Mesenchymal stem cell (in vitro differentiated cells and primary cell): Measurements from ENCODE around the gene ATCAY.
"Not testable (repeated sequence)": the region's sequence is repeated elsewhere in the genome, so short reads cannot be mapped to it uniquely, and the experiment has no call there.

Source experiments
- DNase-seq: peaks from one replicate; pipeline ENCODE4 v3.0.0-alpha.2; 2013
- H2AFZ ChIP-seq: one replicate; pipeline ENCODE4 v1.6.1; 2013; ENCODE audit warnings: low read depth, mild to moderate bottlenecking, control low read depth, inconsistent platforms, low read length, moderate library complexity
- H2AK5ac ChIP-seq: 2 replicates; pipeline ENCODE4 v1.6.1; 2013; ENCODE audit warnings: low read length, moderate library complexity, mild to moderate bottlenecking, inconsistent platforms; ENCODE audit not compliant: severe bottlenecking
- H2BK120ac ChIP-seq: one replicate; pipeline ENCODE4 v1.6.1; 2013; ENCODE audit warnings: low read depth, mild to moderate bottlenecking, inconsistent platforms, low read length, moderate library complexity
- H2BK12ac ChIP-seq, 2 experiments: one replicate each; pipeline ENCODE4 v1.6.1; 2013; ENCODE audit warnings: inconsistent platforms in 2 of 2, low read length in 2 of 2, mild to moderate bottlenecking in 2 of 2, moderate library complexity in 2 of 2, control low read depth in 1 of 2
- H2BK15ac ChIP-seq: one replicate; pipeline ENCODE4 v1.6.1; 2013; ENCODE audit warnings: mild to moderate bottlenecking, low read depth, inconsistent platforms; ENCODE audit not compliant: poor library complexity, severe bottlenecking
- H2BK5ac ChIP-seq: 2 replicates; pipeline ENCODE4 v1.6.1; 2013; ENCODE audit warnings: low read depth, mild to moderate bottlenecking, low read length, control low read depth, inconsistent platforms; ENCODE audit not compliant: poor library complexity, severe bottlenecking
- H3K14ac ChIP-seq, 2 experiments: one replicate each; pipeline ENCODE4 v1.6.1; 2013; ENCODE audit warnings: inconsistent platforms in 2 of 2, low read length in 2 of 2, control low read depth in 1 of 2, mild to moderate bottlenecking in 1 of 2, moderate library complexity in 1 of 2
- H3K18ac ChIP-seq, 2 experiments: one replicate each; pipeline ENCODE4 v1.6.1; 2013; ENCODE audit warnings: inconsistent platforms in 2 of 2, low read length in 2 of 2, control low read depth in 1 of 2, low read depth in 1 of 2, mild to moderate bottlenecking in 1 of 2
- H3K23ac ChIP-seq, 2 experiments: one replicate each; pipeline ENCODE4 v1.6.1; 2013; ENCODE audit warnings: inconsistent platforms in 2 of 2, low read length in 2 of 2, mild to moderate bottlenecking in 2 of 2, moderate library complexity in 2 of 2, control low read depth in 1 of 2
- H3K27ac ChIP-seq: 2 replicates; pipeline ENCODE4 v1.5.1; 2013; ENCODE audit warnings: mild to moderate bottlenecking, moderate library complexity, low read length, control low read depth, inconsistent platforms; ENCODE audit not compliant: poor library complexity, severe bottlenecking
- H3K27me3 ChIP-seq, 2 experiments: 2 replicates each; pipeline versions ENCODE4 v1.6.1 to v1.7.0; 2013; ENCODE audit warnings: low read length in 2 of 2, mild to moderate bottlenecking in 2 of 2, moderate library complexity in 2 of 2, control low read depth in 1 of 2, inconsistent platforms in 1 of 2; ENCODE audit not compliant: control insufficient read depth in 1 of 2, insufficient read depth in 1 of 2
- H3K36me3 ChIP-seq, 2 experiments: 2 replicates each; pipeline versions ENCODE4 v1.6.1 to v1.7.0; 2013; ENCODE audit warnings: low read length in 2 of 2, control low read depth in 1 of 2, inconsistent platforms in 1 of 2, low read depth in 1 of 2, mild to moderate bottlenecking in 1 of 2; ENCODE audit not compliant: insufficient read depth in 2 of 2, control insufficient read depth in 1 of 2
- H3K4ac ChIP-seq, 2 experiments: one replicate each; pipeline ENCODE4 v1.6.1; 2013; ENCODE audit warnings: inconsistent platforms in 2 of 2, low read length in 2 of 2, mild to moderate bottlenecking in 2 of 2, moderate library complexity in 2 of 2, control low read depth in 1 of 2, low read depth in 1 of 2
- H3K4me1 ChIP-seq: 2 replicates; pipeline ENCODE4 v1.6.1; 2013; ENCODE audit warnings: low read depth, low read length, control low read depth; ENCODE audit not compliant: control insufficient read depth, insufficient read depth
- H3K4me2 ChIP-seq: 2 replicates; pipeline ENCODE4 v1.6.1; 2013; ENCODE audit warnings: low read length, mild to moderate bottlenecking, inconsistent platforms; ENCODE audit not compliant: poor library complexity, severe bottlenecking
- H3K4me3 ChIP-seq, 2 experiments: 2 replicates each; pipeline versions ENCODE4 v1.5.1 to v1.7.0; 2013; ENCODE audit warnings: low read length in 2 of 2, mild to moderate bottlenecking in 2 of 2, control low read depth in 1 of 2, low read depth in 1 of 2; ENCODE audit not compliant: insufficient read depth in 1 of 2
- H3K79me1 ChIP-seq: replicated peaks from 2 replicates; pipeline ENCODE4 v1.6.1; 2013; ENCODE audit warnings: mild to moderate bottlenecking, control low read depth, low read length, inconsistent platforms; ENCODE audit not compliant: poor library complexity, severe bottlenecking
- H3K9ac ChIP-seq: 2 replicates; pipeline ENCODE4 v1.7.0; 2013; ENCODE audit warnings: mild to moderate bottlenecking, low read length, moderate library complexity
- H3K9me3 ChIP-seq: 2 replicates; pipeline ENCODE4 v1.7.0; 2013; ENCODE audit warnings: mild to moderate bottlenecking, low read length; ENCODE audit not compliant: control insufficient read depth
- H4K8ac ChIP-seq: one replicate; pipeline ENCODE4 v1.6.1; 2013; ENCODE audit warnings: inconsistent platforms, mild to moderate bottlenecking, low read length, moderate library complexity
- H4K91ac ChIP-seq: one replicate; pipeline ENCODE4 v1.6.1; 2013; ENCODE audit warnings: mild to moderate bottlenecking, low read length, inconsistent platforms
- WGBS: methylation state at CpG from one replicate; pipeline ENCODE4 v1.1.7; 2013; ENCODE audit warnings: mixed read lengths; 5-methylcytosine and 5-hydroxymethylcytosine counted together

Gene ATCAY

GRCh38 chr19:3936506-3937442 is 56.3 kb downstream of the ATCAY start:
- Histone ChIP-seq H3K27ac (no peak overlapping the region), H3K36me3 (no peaks in the 10 kb centered on the region), H2BK5ac (no peak overlapping the region), H3K14ac (no peak overlapping the region), H3K27me3 (peaks cover 24 to 26% of the 10 kb centered on the region in 2 experiments), H3K4ac (no peak overlapping the region), H3K9me3 (no peaks in the 10 kb centered on the region), H4K91ac (no peak overlapping the region), H2BK120ac (no peak overlapping the region), H3K18ac (no peak overlapping the region), H3K4me1 (peaks cover 8% of the 10 kb centered on the region), H3K4me3 (no peak overlapping the region), H2AFZ (no peak overlapping the region), H3K4me2 (no peak overlapping the region), H3K23ac (no peak overlapping the region), H2BK15ac (no peak overlapping the region), H2BK12ac (no peak overlapping the region), H4K8ac (no peak overlapping the region), H3K9ac (no peak overlapping the region), H3K79me1 (no peaks in the 10 kb centered on the region), H2AK5ac (no peak overlapping the region)
- DNase-seq, result no peak
- WGBS, result 88% methylated on average over 19 of the region's 29 CpGs

DNA sequence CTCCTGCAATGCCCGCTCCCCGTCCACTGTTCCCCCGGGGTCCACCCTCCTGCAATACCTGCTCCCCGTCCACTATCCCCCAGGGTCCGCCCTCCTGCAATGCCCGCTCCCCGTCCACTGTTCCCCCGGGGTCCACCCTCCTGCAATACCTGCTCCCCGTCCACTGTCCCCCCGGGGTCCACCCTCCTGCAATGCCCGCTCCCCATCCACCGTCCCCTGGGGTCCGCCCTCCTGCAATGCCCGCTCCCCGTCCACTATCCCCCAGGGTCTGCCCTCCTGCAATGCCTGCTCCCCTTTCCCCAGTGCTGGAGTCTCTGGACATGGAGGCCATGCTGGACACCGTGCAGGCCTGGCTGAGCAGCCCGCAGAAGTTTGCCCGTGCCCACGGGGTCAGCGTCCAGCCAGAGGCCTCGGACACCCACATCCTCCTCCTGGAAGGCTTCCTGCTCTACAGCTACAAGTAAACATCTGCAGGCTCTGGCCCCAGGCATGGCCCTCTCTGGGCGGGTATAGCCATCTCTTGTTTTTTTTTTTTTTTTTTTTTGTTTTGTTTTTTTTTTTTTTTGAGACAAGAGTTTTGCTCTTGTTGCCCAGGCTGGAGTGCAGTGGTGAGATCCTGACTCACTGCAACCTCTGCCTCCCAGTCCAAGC is 57.9 kb downstream of the ATCAY start:
- not testable (repeated sequence) for H3K4me2 ChIP-seq, H3K4me3 ChIP-seq, H3K14ac ChIP-seq, H2BK15ac ChIP-seq, H3K36me3 ChIP-seq, H3K4me1 ChIP-seq, H3K18ac ChIP-seq, H2BK12ac ChIP-seq, DNase-seq, H3K9me3 ChIP-seq, H4K8ac ChIP-seq, H3K4ac ChIP-seq, H2BK120ac ChIP-seq, H2AFZ ChIP-seq, H3K79me1 ChIP-seq, H2AK5ac ChIP-seq, H3K23ac ChIP-seq, H3K27ac ChIP-seq, H2BK5ac ChIP-seq, H4K91ac ChIP-seq, H3K9ac ChIP-seq
- WGBS, result 95% methylated on average over 22 of the region's 22 CpGs
- H3K27me3 ChIP-seq, result peaks cover 13 to 23% of the 10 kb centered on the region in 2 experiments

DNA sequence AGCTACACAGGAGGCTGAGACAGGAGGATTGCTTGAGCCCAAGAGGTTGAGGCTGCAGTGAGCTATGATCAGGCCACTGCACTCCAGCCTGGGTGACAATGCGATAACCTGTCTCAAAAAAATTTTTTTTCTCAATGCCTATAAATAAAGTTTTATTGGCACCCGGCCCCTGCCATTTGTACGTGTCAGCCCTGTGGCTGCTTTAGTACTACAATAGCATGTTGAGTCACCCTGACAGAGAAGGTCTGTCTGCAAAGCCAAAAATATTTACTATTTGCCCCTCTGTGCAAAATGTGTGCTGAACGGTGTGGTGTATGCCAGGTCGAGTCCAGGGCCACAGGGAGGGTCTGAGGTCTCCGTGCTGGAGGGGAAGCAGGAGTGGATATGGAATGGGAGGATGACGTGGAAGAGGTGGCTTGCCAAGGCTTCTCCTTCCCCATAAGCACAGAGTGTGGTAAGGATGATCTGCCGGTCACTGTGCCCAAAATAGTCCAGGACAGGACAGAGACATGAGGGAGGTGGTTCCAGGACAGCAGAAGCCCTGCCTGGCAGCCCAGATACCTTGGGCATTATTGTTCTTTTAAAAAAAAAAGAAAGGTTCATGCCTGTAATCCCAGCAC is 62.4 kb downstream of the ATCAY start:
- no peak overlapping the region for H3K4me3 ChIP-seq
- H3K27me3 ChIP-seq, result peaks cover 0 to 4% of the 10 kb centered on the region in 2 experiments
- H3K9ac ChIP-seq, result no peak overlapping the region
- H2BK5ac ChIP-seq, result no peak overlapping the region
- DNase-seq, result no peak
- 87% methylated on average over 8 of the region's 8 CpGs for WGBS
- no peak overlapping the region for H3K27ac ChIP-seq
- no peaks in the 10 kb centered on the region for H3K36me3 ChIP-seq
- no peak overlapping the region for H4K91ac ChIP-seq
- no peaks in the 10 kb centered on the region for H3K9me3 ChIP-seq
- H3K4ac ChIP-seq, result no peak overlapping the region
- no peaks in the 10 kb centered on the region for H3K79me1 ChIP-seq
- no peak overlapping the region for H2AK5ac ChIP-seq
- H3K4me1 ChIP-seq, result peaks cover 1% of the 10 kb centered on the region
- H2BK15ac ChIP-seq, result no peak overlapping the region
- no peak overlapping the region for H3K23ac ChIP-seq
- no peak overlapping the region for H4K8ac ChIP-seq
- no peak overlapping the region for H3K14ac ChIP-seq
- H2AFZ ChIP-seq, result no peak overlapping the region
- no peak overlapping the region for H3K4me2 ChIP-seq
- H3K18ac ChIP-seq, result no peak overlapping the region
- H2BK12ac ChIP-seq, result no peak overlapping the region
- H2BK120ac ChIP-seq, result no peak overlapping the region
